ENCODE measurements around the gene CLN6.
A peak's percentile ranks its signal among the peaks of the same experiment; 100 is the strongest.

The CLN6 gene

GRCh38 chr15:68229386-68230156, at the start of gene CLN6:
Gene CLN6, minus strand, starts transcription at chr15:68229728. Its CDS starts 144 bp downstream, at chr15:68229584.
- DNase-seq, result peak; percentile 70

GRCh38 chr15:68278595-68279405, 49.3 kb upstream of the CLN6 start:
- no peak for DNase-seq

- peak; percentile 77 for DNase-seq
These were observed 48.7 kb upstream of the CLN6 start for GRCh38 chr15:68278345-68278594.

- DNase-seq, result peak; percentile 85
These were observed 48.2 kb upstream of the CLN6 start, which contains the start of gene FEM1B for GRCh38 chr15:68277603-68278344. Gene FEM1B, plus strand, starts transcription at chr15:68277745. Its CDS starts 673 bp downstream, at chr15:68278418.

GRCh38 chr15:68277131-68277602, 47.6 kb upstream of the CLN6 start:
- DNase-seq, result no peak

GRCh38 chr15:68276668-68277067, 47.1 kb upstream of the CLN6 start:
- no peak for DNase-seq

GRCh38 chr15:68275165-68275746, 45.7 kb upstream of the CLN6 start:
- no peak for DNase-seq

GRCh38 chr15:68274201-68274848, 44.8 kb upstream of the CLN6 start:
- DNase-seq, result no peak

- no peak for DNase-seq
These were observed 43.3 kb upstream of the CLN6 start for GRCh38 chr15:68272721-68273271.

GRCh38 chr15:68271854-68272471, 42.4 kb upstream of the CLN6 start:
- no peak for DNase-seq

GRCh38 chr15:68268405-68268804, 38.9 kb upstream of the CLN6 start:
- DNase-seq, result no peak

GRCh38 chr15:68265674-68266073, 36.1 kb upstream of the CLN6 start:
- DNase-seq, result no peak

- no peak for DNase-seq
These were observed 35.6 kb upstream of the CLN6 start for GRCh38 chr15:68265081-68265480.

- no peak for DNase-seq
These were observed 34.8 kb upstream of the CLN6 start for GRCh38 chr15:68264282-68264681.

GRCh38 chr15:68262514-68263356, 33.2 kb upstream of the CLN6 start:
- DNase-seq, result no peak

GRCh38 chr15:68261980-68262379, 32.5 kb upstream of the CLN6 start:
- DNase-seq, result no peak

GRCh38 chr15:68261241-68261640, 31.7 kb upstream of the CLN6 start:
- no peak for DNase-seq

- DNase-seq, result no peak
These were observed 30.4 kb upstream of the CLN6 start for GRCh38 chr15:68259883-68260282.

GRCh38 chr15:68258692-68259091, 29.2 kb upstream of the CLN6 start:
- DNase-seq, result peak; percentile 8

GRCh38 chr15:68256675-68257450, 27.3 kb upstream of the CLN6 start:
- peak; percentile 57 for DNase-seq
